H1 (cell line): ENCODE measurements around the gene UNC93A. TPM values are rescaled to one million over a fixed set of nuclear protein-coding genes. Genes with fewer than 3 reads are reported as not detected.

ENCODE experiments used
- CTCF ChIA-PET: fragments of 300-600 bp; sonication (Branson Sonifier 250); formaldehyde crosslinking; loops from one replicate; lab custom pipeline; 2021; ENCODE audit not compliant: partially characterized antibody; lab: Charles Lee
- POLR2A ChIA-PET: fragments of 300-600 bp; sonication (Branson Sonifier 250); formaldehyde crosslinking; loops from one replicate; lab custom pipeline; 2021; ENCODE audit warnings: inconsistent platforms; ENCODE audit not compliant: partially characterized antibody; lab: Charles Lee
- DNase-seq, 2 experiments: peaks; one replicate each; pipeline versions ENCODE4 v3.0.0 to v3.0.0-alpha.2; 2010 to 2022; ENCODE audit warnings: low spot score in 2 of 2, low read depth in 1 of 2, mixed read lengths in 1 of 2
- FAIRE-seq: peaks from 2 replicates; lab custom pipeline; 2011; peaks lifted over from hg19 to GRCh38; lab: Jason Lieb, UNC
- H2AFZ ChIP-seq: 2 replicates; pipeline ENCODE4 v1.8.1; 2012; ENCODE audit warnings: low read length, inconsistent platforms
- H2AK5ac ChIP-seq: 2 replicates; pipeline ENCODE4 v1.6.1; 2013; ENCODE audit warnings: low read depth, low read length
- H2BK120ac ChIP-seq: replicated peaks from 2 replicates; pipeline ENCODE3; 2013; ENCODE audit warnings: low read depth, low read length, inconsistent platforms
- H2BK12ac ChIP-seq: 2 replicates; pipeline ENCODE4 v1.6.1; 2013; ENCODE audit warnings: low read depth, low read length
- H2BK15ac ChIP-seq: 2 replicates; pipeline ENCODE4 v1.6.1; 2013; ENCODE audit warnings: low read length
- H2BK20ac ChIP-seq: 2 replicates; pipeline ENCODE4 v1.6.1; 2013; ENCODE audit warnings: low read length
- H2BK5ac ChIP-seq: 2 replicates; pipeline ENCODE4 v1.6.1; 2013; ENCODE audit warnings: low read depth, low read length
- H3K14ac ChIP-seq: 2 replicates; pipeline ENCODE4 v1.6.1; 2013; ENCODE audit warnings: inconsistent platforms; ENCODE audit not compliant: insufficient read length
- H3K18ac ChIP-seq: 2 replicates; pipeline ENCODE4 v1.6.1; 2013; ENCODE audit warnings: low read length; ENCODE audit errors: extremely low read depth
- H3K23ac ChIP-seq: 2 replicates; pipeline ENCODE4 v1.6.1; 2013; ENCODE audit warnings: inconsistent platforms; ENCODE audit not compliant: insufficient read length
- H3K23me2 ChIP-seq: 2 replicates; pipeline ENCODE4 v1.6.1; 2013; ENCODE audit warnings: low read depth, low read length
- H3K27ac ChIP-seq: 2 replicates; pipeline ENCODE4 v1.6.1; 2011; ENCODE audit warnings: low read depth, low read length, inconsistent platforms
- H3K27me3 ChIP-seq, 4 experiments: replicated peaks in 1 of 4; 1 replicate in 1 of 4; 2 replicates in 3 of 4; pipeline versions ENCODE4 v1.6.1 to v1.8.1; 2011 to 2013; ENCODE audit warnings: low read length in 3 of 4, mild to moderate bottlenecking in 3 of 4, inconsistent platforms in 2 of 4, mixed read lengths in 2 of 4, moderate library complexity in 1 of 4; ENCODE audit not compliant: control insufficient read depth in 3 of 4, insufficient read depth in 3 of 4; ENCODE audit errors: extremely low read depth in 1 of 4
- H3K36me3 ChIP-seq, 4 experiments: 2 replicates each; pipeline versions ENCODE4 v1.6.1 to v1.8.1; 2011 to 2013; ENCODE audit warnings: mild to moderate bottlenecking in 4 of 4, low read length in 3 of 4, moderate library complexity in 2 of 4, control low read depth in 1 of 4, inconsistent platforms in 1 of 4; ENCODE audit not compliant: insufficient read depth in 4 of 4, control insufficient read depth in 2 of 4
- H3K4ac ChIP-seq: replicated peaks from 2 replicates; pipeline ENCODE3; 2013; ENCODE audit warnings: low read length, low read depth, mixed read lengths, inconsistent platforms; ENCODE audit not compliant: insufficient read length
- H3K4me1 ChIP-seq, 4 experiments: replicated peaks in 1 of 4; 1 replicate in 1 of 4; 2 replicates in 3 of 4; pipeline versions ENCODE4 v1.6.1 to v1.8.1; 2011 to 2013; ENCODE audit warnings: low read length in 3 of 4, inconsistent platforms in 2 of 4, mixed read lengths in 1 of 4; ENCODE audit not compliant: insufficient read depth in 4 of 4, control insufficient read depth in 3 of 4
- H3K4me2 ChIP-seq, 2 experiments: 2 replicates each; pipeline versions ENCODE4 v1.6.1 to v1.8.1; 2011 to 2013; ENCODE audit warnings: low read depth in 2 of 2, low read length in 2 of 2, control low read depth in 1 of 2, inconsistent platforms in 1 of 2, mild to moderate bottlenecking in 1 of 2; ENCODE audit not compliant: insufficient read depth in 1 of 2
- H3K4me3 ChIP-seq, 4 experiments: fragments of 200-600, 300-600 bp in 1 of 4; sonication (generic), shearing (Covaris generic), sonication (Bioruptor Twin) in 1 of 4; 2 replicates each; pipeline versions ENCODE4 v1.5.1 to v1.8.1; 2011 to 2016; ENCODE audit warnings: low read length in 4 of 4, low read depth in 3 of 4, control low read depth in 2 of 4, inconsistent platforms in 2 of 4, mild to moderate bottlenecking in 2 of 4, mixed read lengths in 1 of 4, moderate library complexity in 1 of 4; ENCODE audit not compliant: insufficient read depth in 2 of 4; ENCODE audit errors: extremely low read depth in 1 of 4
- H3K56ac ChIP-seq: replicated peaks from 2 replicates; pipeline ENCODE3; 2013; ENCODE audit warnings: low read depth, mild to moderate bottlenecking, mixed read lengths, low read length, inconsistent platforms; ENCODE audit not compliant: insufficient read length
- H3K79me1 ChIP-seq: 2 replicates; pipeline ENCODE4 v1.6.1; 2013; ENCODE audit warnings: low read depth, low read length, control low read depth
- H3K79me2 ChIP-seq, 2 experiments: 2 replicates each; pipeline versions ENCODE4 v1.6.1 to v1.8.1; 2012 to 2013; ENCODE audit warnings: low read length in 2 of 2, mild to moderate bottlenecking in 2 of 2, inconsistent platforms in 1 of 2; ENCODE audit not compliant: insufficient read depth in 2 of 2, control insufficient read depth in 1 of 2
- H3K9ac ChIP-seq, 4 experiments: replicated peaks in 1 of 4; 1 replicate in 1 of 4; 2 replicates in 3 of 4; pipeline versions ENCODE4 v1.6.1 to v1.8.1; 2011 to 2013; ENCODE audit warnings: low read depth in 3 of 4, low read length in 3 of 4, control low read depth in 2 of 4, mild to moderate bottlenecking in 2 of 4, moderate library complexity in 2 of 4, inconsistent platforms in 1 of 4; ENCODE audit errors: extremely low read depth in 1 of 4
- H3K9me3 ChIP-seq, 2 experiments: 2 replicates each; pipeline versions ENCODE4 v1.6.1 to v1.8.1; 2012 to 2013; ENCODE audit warnings: mild to moderate bottlenecking in 2 of 2, moderate library complexity in 2 of 2, control low read depth in 1 of 2, inconsistent platforms in 1 of 2, low read depth in 1 of 2, low read length in 1 of 2, mixed read lengths in 1 of 2; ENCODE audit not compliant: insufficient read depth in 2 of 2
- H4K20me1 ChIP-seq, 2 experiments: replicated peaks in 1 of 2; 2 replicates each; pipeline versions ENCODE3 to v1.8.1; 2011 to 2013; ENCODE audit warnings: inconsistent platforms in 2 of 2, low read length in 2 of 2, mild to moderate bottlenecking in 1 of 2; ENCODE audit not compliant: insufficient read depth in 2 of 2, control insufficient read depth in 1 of 2
- H4K5ac ChIP-seq: 2 replicates; pipeline ENCODE4 v1.6.1; 2013; ENCODE audit warnings: low read length, low read depth, mixed read lengths, inconsistent platforms; ENCODE audit not compliant: insufficient read length
- H4K8ac ChIP-seq: 2 replicates; pipeline ENCODE4 v1.8.0; 2013; ENCODE audit warnings: mild to moderate bottlenecking, moderate library complexity, low read length, inconsistent platforms; ENCODE audit not compliant: insufficient read depth; ENCODE audit errors: extremely low read depth
- H4K91ac ChIP-seq: replicated peaks from 2 replicates; pipeline ENCODE3; 2013; ENCODE audit warnings: low read length, mixed read lengths, inconsistent platforms; ENCODE audit not compliant: insufficient read length
- EP300 ChIP-seq, 2 experiments: IDR thresholded peaks; 1 replicate in 1 of 2; 2 replicates in 1 of 2; pipeline ENCODE4 v1.6.1; 2011 to 2012; ENCODE audit warnings: low read depth in 2 of 2, low read length in 2 of 2, mild to moderate bottlenecking in 2 of 2, borderline replicate concordance in 1 of 2, inconsistent platforms in 1 of 2, moderate library complexity in 1 of 2
- RBBP5 ChIP-seq: IDR thresholded peaks from 2 replicates; pipeline ENCODE4 v1.7.1; 2012; ENCODE audit warnings: low read depth, mild to moderate bottlenecking, inconsistent platforms, low read length, moderate library complexity, borderline replicate concordance
- WGBS, 2 experiments: shearing (Covaris generic) in 1 of 2; methylation state at CpG; one replicate each; pipeline versions ENCODE4 v1.1.6 to v1.1.7; 2013 to 2015; ENCODE audit warnings: low lambda C conversion rate in 2 of 2, mixed read lengths in 2 of 2, inconsistent platforms in 1 of 2, low coverage in 1 of 2, missing lambda C conversion rate in 1 of 2; ENCODE audit not compliant: insufficient replicate concordance in 2 of 2, insufficient coverage in 1 of 2, insufficient read length in 1 of 2; ENCODE audit errors: extremely low coverage in 1 of 2, missing lambda C conversion rate in 1 of 2; 5-methylcytosine and 5-hydroxymethylcytosine counted together
- polyA plus RNA-seq, 7 experiments: library from polyadenylated mRNA; depleted of rRNA in 3 of 7; stranded (reverse) in 5 of 7; unstranded in 2 of 7; fragments of >200 nt in 5 of 7; fragments of 200-250 nt in 2 of 7; gene quantifications; 1 replicate in 5 of 7; 2 replicates in 1 of 7; 4 replicates in 1 of 7; pipeline versions ENCODE4 v1.2.1 to v1.2.3, GENCODE V29; 2011 to 2013; ENCODE audit warnings: missing spikeins in 2 of 7, mixed read lengths in 2 of 7
- total RNA-seq: library from RNA; stranded (reverse); fragmentation: NEBNext Ultra II Directional; extraction: Animal tissue kit (Norgen Biotek cat#: 25700); gene quantifications from 2 replicates; pipeline ENCODE4 v1.2.1, GENCODE V29; 2021

Gene UNC93A
- total and polyA plus RNA-seq, 2 of the 8 experiments (the other 6 are each of a cell fraction or from before 2014, with no cell fraction given): 0.39 TPM; not detected in 1

DNA sequence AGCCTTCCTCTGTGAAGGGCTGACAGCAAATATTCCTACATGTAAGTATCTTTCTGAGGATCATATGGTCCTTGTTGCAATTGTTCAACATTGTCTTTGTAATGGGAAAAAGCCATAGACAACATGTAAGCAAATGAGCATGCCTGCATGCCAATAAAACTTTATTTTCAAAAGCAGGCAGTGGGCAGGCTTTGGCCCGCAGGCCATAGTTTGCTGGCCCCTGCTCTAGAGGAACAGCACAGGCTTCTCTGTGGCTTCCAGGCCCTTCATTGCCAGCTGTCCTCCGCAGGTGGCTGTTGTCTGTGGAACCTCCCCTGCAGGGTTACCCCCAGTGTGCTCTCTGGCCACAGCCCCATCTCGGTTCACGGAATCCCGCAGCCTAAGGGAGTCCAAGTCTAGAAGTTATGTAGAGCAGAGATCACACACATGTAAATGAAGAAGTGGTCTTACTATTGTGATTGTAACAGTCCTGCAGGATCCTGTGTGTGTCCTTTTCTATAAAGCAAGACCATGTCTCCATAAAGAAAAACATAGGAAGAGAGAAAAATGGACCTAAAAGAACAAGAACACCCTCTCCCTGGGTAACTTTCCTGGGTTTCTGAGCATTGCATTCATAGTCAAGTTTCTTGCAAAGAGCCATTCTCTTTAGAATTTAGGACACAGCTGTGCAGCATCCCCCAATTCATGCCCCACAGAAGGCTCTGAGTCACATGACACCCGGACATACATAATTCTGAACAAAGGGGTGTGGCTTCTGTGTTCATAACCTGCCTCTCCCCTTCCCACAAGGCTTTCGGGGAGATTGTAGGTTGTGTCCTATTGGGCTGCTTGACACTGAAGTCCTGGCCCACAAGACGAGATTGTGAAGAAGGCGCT lies 10.0 kb downstream of the UNC93A start:
- no peak for FAIRE-seq
- H2BK5ac ChIP-seq: no peak overlapping the region
- no peaks in the 10 kb centered on the region for H3K36me3 ChIP-seq
- H2AK5ac ChIP-seq: no peak overlapping the region
- WGBS, 2 experiments: 84% methylated on average over 9 of the region's 9 CpGs; no CpG with 5 or more reads in 1 of the 2 experiments
- no peak overlapping the region for H4K5ac ChIP-seq
- no peak overlapping the region for H3K4me3 ChIP-seq
- H3K9me3 ChIP-seq: no peaks in the 10 kb centered on the region
- H4K91ac ChIP-seq: no peak overlapping the region
- no peak overlapping the region for H2BK12ac ChIP-seq
- TF ChIP-seq EP300 (IDR thresholded peaks at IDR 0.05; ENCODE audit: borderline replicate concordance in 1 of 2, low read depth in 2 of 2, low read length in 2 of 2) (no peak), RBBP5 (no peak)
- no peaks in the 10 kb centered on the region for H3K79me1 ChIP-seq
- no peak overlapping the region for H3K56ac ChIP-seq
- H3K4me1 ChIP-seq: peaks cover 0 to 20% (median 9%) of the 10 kb centered on the region in 4 experiments; a peak in 6 of 7 replicates
- H3K9ac ChIP-seq: no peak overlapping the region
- H3K4me2 ChIP-seq: no peak overlapping the region
- H2BK15ac ChIP-seq: no peak overlapping the region
- CTCF ChIA-PET: interaction anchor here (1.4 to 2.8 kb wide), 3 partner anchors 12 to 84 kb away, joined by 4 to 10 read pairs (median 8); no protein-coding TSS in a partner anchor
- no peak overlapping the region for H2AFZ ChIP-seq
- H2BK20ac ChIP-seq: no peak overlapping the region
- H3K27me3 ChIP-seq: peaks cover 0 to 2% (median 0%) of the 10 kb centered on the region in 4 experiments; a peak in 2 of 7 replicates
- no peaks in the 10 kb centered on the region for H4K20me1 ChIP-seq
- H2BK120ac ChIP-seq: no peak overlapping the region
- POLR2A ChIA-PET: no interaction called here
- no peaks in the 10 kb centered on the region for H3K23me2 ChIP-seq
- H3K4ac ChIP-seq: peak overlapping the region; percentile 21
- H3K14ac ChIP-seq: no peak overlapping the region
- H4K8ac ChIP-seq: no peak overlapping the region
- H3K79me2 ChIP-seq: no peaks in the 10 kb centered on the region
- no peak for DNase-seq
- H3K18ac ChIP-seq: no peak overlapping the region; the same call in 1 of the 2 replicates
- no peak overlapping the region for H3K23ac ChIP-seq
- no peak overlapping the region for H3K27ac ChIP-seq
